HG02763 (cell line): ENCODE results near the gene FAM200C.

Source experiments
- ATAC-seq: cut with Tn5 transposase; IDR thresholded peaks from one replicate; pipeline ENCODE4 v1.9.1; 2021; ENCODE audit warnings: mild to moderate bottlenecking, moderate library complexity; ENCODE audit not compliant: unreplicated experiment

The FAM200C gene

GRCh38 chr5:160367885-160368284, 32.0 kb downstream of the FAM200C start:
- no peak for ATAC-seq

- ATAC-seq = no peak
Observed at GRCh38 chr5:160367261-160367660, 32.6 kb downstream of the FAM200C start.

DNA sequence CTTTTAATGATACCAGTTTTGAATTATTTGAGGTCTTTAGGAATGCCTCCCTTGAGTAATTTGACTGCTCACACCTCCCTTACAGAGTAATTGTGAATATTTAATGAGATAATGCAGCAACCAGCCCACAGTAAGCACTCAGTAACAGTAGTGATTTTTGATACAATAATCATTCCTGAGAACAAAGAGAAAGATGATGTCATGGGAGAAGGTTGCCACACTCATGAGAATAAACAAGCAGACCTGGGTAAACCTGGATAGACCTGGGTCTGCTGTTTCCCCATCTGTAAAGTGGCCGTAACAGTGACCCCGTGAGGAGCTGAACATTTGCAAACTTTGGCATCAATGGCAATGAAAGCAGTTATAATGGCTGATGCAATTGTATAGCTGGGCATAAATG, 33.6 kb downstream of the FAM200C start:
- ATAC-seq = no peak

- no peak for ATAC-seq
Observed at GRCh38 chr5:160363660-160364395, 36.0 kb downstream of the FAM200C start.

GRCh38 chr5:160363211-160363610, 36.6 kb downstream of the FAM200C start:
- no peak for ATAC-seq

DNA sequence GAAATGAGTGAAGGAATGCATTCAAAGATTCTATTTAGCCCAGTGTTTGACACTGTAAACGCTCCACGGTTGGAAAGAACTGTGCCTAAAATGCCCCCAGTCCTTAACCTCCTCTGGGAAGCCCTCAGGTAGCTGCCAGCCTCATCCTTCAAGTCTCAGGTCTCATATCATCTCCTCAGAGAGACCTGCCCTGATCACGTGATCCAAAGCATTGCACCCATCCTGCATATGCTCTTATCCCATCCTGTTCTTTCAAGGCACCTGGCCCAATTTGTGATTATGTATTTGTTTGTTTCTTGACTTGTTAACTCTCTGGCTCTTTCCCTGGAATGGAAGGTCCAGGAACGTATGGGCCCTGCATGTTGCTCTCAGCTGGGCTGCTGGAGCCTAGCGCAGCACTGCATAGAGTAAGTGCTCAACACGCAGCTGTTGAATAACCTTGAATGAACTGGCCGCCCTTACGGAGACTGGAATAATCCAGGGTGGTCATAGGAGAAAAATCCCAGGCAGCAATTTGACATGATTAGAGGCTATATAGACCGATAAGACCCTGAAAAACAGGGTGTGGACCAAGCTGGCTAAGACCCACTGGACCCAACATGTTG, 38.1 kb downstream of the FAM200C start:
- ATAC-seq = no peak

DNA sequence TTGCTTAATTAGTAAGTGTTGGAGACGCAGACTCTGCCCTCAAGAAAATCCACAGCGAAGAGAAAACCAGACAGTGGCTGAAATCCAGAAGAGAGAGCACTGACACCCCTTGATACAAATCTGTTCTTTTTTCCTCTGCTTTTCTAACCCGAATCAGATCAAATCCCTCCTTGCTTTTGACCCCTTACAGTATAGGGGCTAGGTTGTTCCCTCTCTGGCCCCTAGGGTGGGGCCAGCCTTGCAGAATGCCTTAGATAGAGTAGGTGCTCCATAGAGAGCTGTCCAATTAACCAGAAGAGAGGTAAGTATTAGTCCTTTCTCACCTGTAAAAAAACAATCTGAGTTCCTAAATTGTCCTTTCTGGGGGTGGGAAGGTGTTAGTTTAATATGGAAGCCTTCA, 39.5 kb downstream of the FAM200C start:
- no peak for ATAC-seq

DNA sequence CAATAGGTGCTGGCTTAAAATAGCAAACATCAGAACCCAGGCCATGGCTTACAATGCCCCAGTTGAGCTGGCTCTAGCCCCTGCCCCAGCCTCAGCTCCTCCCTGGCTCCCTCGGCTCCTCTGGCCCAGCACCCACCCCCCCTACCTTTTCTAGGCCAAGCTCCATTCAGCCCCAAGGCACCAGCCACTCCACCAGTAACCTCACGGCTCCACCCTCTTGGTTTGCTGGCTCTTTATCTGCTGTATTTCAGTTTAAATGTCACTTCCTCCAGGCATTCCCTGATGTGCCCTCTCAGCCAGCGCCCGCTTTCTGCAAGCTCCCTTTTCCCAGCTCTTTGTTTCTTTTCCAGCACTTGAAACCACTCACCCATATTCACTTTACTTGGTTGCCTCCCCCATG, 40.0 kb downstream of the FAM200C start:
- ATAC-seq = no peak

- ATAC-seq = no peak
Observed at GRCh38 chr5:160359242-160359641, 40.6 kb downstream of the FAM200C start.

DNA sequence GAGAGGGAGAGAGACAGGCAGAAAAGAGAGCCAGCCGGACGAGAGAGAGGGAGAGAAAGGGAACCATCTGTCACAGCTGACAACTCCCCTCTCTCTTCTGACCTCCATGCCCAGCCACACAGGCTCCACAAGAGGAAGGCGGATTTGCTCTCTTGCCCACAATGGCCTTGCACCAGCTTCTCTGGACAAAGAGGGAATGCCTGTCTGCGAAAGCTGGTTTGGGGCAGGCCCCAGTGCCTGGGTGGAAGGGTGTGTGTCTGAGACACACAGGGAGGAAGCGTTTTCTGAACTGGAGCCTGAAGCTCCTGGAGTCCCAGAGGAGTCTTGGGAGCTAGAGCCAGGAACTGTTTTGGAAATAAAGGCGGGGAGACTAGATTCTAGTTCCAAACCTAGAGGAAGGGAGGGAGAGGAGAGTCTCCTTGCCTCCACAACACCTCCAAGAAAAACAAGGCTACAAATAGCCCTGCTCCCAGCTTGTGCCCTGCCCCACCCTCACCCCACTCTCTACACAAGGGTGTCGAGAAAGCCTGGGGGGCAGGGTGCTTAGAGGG, 41.9 kb downstream of the FAM200C start:
- no peak for ATAC-seq

DNA sequence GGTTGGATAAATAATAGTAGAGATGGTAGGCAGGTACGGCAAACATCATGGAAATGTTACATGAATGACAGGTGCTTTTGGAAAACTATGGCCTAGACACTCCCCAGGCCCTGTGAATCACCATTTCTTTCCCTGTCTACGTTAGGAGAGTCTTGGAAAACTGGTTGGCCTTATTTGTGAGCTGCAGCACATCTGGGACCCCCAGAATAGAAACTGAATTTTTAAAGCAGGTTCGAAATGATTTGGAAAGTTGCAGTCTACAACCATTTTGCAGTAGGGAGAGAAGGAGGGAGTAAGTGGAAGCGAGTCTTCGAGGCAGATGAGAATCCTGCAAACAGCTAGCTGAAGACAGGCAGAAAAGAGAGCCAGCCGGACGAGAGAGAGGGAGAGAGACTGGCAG, 42.5 kb downstream of the FAM200C start:
- no peak for ATAC-seq

DNA sequence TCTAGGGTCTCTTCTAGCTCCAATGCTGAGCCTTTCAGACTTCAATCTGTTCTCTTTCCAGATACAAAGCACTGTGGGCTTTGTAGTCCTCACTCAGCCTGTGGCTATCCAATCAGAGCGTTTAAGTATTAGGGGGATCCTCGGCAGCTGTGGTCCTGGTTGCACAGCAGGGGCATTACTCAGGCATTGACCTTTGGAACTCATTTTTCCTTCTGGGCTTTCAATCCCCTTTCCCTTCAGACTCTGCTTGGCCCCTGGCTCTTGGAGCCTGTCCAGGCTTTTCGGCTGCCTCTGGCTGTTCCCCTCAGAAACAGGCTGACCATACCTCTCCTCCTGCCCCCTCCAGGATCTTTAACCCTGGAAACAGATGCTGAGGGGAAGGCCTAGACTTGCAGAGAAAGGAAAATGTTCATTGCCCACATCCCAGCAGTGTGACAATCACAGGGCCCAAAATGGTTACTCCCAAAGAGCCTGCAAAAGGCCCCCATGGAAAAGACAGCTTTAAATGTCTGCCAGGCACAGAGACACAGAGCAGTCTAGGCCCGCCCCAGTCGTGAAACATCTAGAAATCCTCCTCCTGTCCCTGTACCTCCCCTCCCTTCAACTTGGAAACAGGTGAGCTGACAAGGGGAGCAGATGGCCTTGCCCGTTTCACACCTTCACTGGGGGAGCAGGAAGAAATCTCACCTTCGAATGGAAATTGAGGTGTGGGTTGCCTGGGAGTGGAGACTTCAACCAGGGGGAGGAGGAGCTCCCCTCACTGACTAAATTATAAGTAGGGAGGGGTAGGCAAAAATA, 43.1 kb downstream of the FAM200C start:
- no peak for ATAC-seq

DNA sequence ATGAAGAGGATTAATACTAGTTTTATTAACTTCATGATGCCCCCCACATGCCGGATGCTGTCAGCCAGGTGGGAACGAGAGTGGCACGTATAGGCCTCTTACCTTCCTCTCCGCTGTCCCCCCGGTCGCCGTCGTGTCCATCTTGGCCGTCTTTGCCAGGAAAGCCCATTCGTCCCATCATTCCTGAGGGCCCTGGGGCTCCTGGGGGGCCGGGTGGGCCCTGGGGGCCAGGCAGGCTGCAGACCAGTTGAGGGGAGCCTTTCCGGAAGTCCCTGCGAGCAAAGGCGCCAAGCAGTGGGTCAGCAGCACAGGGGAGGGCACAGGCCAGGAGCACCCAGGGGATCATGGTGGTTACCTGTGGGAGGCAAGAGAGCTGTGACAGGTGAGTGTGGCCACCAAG, 45.2 kb downstream of the FAM200C start:
- ATAC-seq = no peak

DNA sequence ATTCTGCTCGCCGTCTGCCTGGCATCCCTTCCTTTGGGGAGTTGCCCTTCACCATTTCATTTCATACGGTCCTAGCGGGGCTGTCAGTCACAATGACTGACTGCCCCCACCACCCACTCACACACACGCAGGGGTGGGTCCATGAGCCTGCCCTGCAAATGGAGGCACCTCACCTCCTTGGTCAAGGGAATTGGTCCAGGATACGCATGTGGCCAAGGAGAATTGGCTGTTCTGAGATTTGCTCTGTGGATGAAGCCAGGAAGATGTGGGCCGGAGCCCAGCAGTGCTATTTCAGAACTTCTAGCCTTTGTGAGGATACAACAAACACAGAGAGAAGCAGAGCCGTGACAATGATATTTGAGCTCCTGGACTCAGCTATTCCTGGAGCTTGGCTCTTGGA, 46.5 kb downstream of the FAM200C start:
- no peak for ATAC-seq

DNA sequence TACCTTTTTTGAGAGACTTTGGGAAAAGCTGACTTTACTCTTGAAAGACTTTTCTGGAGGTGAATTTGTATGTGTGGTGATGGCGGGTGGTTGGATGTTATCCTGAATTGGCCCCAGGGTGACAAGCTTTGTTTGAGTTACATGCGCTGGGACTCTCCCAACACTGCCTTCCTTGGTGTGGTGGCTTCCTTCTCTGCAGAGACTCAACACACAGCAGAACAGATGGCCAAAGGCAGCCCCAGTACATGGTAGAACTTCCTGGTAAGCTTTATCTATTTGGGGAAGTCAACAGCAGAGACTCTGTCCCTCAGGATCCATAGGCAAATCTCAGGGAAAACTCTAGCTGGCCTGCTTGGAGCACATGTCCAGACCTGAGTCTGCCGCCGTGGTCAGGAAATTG, 47.5 kb downstream of the FAM200C start:
- ATAC-seq = no peak

GRCh38 chr5:160349935-160350303, 49.9 kb downstream of the FAM200C start:
- ATAC-seq = no peak

GRCh38 chr5:160349249-160349934, 50.5 kb downstream of the FAM200C start:
- no peak for ATAC-seq

DNA sequence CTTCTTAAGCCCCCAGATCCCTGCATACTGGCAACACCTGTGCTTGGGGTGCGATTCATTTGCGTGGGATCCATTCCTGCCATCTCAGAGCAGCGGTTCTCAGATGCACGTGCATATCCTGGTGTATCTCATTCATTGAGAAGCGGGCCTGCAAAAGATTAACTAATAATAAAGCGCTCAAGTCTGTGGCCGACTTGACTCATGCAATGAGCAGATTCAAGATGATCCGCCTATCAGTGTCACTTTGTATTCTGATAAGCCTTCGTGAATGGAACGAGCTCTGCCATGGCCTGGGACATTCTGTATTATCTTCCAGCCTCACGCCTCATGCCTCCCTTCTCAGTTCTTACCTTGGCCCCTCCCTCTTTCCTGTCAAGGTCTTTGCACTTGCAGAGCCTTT, 51.8 kb downstream of the FAM200C start:
- no peak for ATAC-seq

DNA sequence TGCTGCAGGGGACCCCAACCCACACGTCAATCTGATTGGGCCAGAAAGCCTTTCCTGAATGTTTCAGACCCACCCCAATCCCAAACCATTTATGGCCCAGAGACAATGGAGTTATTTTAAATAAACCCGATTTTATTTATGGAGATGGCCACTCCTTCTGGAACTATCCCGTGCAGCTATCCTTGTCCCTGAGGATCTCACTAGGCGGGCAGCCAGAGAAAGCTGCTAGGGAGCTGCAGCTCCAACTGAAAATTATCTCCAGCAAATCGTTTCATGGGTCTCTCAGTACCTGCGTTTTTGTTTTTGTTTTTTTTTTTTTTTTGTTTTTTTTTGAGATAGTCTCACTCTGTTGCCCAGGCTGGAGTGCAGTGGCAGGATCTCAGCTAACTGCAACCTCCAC, 52.4 kb downstream of the FAM200C start:
- no peak for ATAC-seq
